ENCODE measurements around the gene ITIH4.
"Not testable (repeated sequence)": the region's sequence is repeated elsewhere in the genome, so short reads cannot be mapped to it uniquely, and the experiment has no call there.

The ITIH4 gene

DNA sequence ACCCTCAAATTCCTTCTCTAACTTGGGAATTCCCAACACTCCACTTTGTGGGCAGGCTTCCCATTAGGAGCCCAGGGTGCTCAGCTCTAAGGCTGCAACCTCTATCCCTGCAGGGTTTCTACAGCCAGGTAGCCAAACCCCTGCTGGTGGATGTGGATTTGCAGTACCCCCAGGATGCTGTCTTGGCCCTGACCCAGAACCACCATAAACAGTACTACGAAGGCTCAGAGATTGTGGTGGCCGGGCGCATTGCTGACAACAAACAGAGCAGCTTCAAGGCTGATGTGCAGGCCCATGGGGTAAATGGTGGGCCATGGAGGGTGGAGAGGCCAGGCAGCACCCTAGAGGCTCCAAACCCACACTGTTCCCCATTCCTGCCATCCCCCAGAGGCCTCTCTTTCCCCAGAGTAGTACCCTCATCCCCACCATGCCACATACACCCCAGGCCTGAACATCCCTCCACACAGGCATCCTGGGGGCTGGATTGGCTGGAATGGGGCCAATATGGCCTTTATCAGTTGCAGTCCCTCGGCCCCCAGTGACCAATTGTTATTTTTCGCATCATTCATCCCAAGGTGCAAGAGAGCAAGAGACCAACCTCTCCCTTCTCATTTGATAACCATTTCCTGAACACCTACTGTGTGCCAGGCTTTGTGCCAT, 45.4 kb downstream of the ITIH4 start:
- TF ChIP-seq POLR2A (IDR thresholded peaks at IDR 0.05; ENCODE audit: low read depth, low read length): no peak
- DNase-seq (ENCODE audit: insufficient read length, low spot score) (no peak), FAIRE-seq (no peak)

DNA sequence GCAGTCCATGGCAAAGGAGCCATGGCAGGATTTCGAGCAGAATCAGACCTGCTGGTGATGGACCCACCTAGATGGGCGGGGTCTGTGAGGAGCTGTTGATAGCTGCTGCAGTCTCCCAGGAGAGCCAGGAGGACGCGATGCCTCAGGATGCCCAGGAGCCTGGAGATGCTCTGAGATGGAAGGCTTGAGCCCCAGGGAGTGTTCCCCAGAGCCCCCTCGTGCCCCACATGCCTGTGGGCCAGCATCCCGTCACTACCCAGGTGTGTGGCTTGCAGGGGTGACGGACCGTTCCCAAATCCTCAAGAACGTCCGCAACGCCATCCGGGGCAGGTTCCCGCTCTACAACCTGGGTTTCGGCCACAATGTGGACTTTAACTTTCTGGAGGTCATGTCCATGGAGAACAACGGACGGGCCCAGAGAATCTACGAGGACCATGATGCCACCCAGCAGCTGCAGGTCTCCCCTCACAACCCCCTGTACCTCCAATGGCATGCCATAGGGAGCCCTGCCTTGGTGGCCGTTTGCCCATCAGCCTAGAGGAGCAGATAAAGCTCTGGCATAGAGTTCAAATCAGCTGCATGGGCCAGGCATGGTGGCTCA, 46.4 kb downstream of the ITIH4 start:
- no peak for TF ChIP-seq POLR2A (IDR thresholded peaks at IDR 0.05; ENCODE audit: low read depth, low read length)
- no peak for FAIRE-seq
- DNase-seq (ENCODE audit: insufficient read length, low spot score): no peak

DNA sequence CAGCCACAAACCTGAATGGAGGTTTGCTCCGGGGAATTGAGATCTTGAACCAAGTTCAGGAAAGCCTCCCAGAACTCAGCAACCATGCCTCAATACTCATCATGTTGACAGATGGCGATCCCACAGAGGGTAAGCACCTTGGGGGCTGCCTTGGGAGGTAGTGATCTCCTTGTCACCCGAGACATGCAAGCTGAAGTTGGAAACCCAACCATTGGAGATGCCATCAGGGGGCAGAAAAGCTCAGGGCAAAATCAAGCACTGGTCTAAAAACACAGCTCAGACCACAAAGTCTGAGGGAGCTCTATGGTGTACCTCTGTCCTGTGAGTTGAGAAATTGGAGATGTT, 47.3 kb downstream of the ITIH4 start:
- DNase-seq (ENCODE audit: insufficient read length, low spot score) (no peak), FAIRE-seq (no peak)
- TF ChIP-seq POLR2A (IDR thresholded peaks at IDR 0.05; ENCODE audit: low read depth, low read length): no peak

DNA sequence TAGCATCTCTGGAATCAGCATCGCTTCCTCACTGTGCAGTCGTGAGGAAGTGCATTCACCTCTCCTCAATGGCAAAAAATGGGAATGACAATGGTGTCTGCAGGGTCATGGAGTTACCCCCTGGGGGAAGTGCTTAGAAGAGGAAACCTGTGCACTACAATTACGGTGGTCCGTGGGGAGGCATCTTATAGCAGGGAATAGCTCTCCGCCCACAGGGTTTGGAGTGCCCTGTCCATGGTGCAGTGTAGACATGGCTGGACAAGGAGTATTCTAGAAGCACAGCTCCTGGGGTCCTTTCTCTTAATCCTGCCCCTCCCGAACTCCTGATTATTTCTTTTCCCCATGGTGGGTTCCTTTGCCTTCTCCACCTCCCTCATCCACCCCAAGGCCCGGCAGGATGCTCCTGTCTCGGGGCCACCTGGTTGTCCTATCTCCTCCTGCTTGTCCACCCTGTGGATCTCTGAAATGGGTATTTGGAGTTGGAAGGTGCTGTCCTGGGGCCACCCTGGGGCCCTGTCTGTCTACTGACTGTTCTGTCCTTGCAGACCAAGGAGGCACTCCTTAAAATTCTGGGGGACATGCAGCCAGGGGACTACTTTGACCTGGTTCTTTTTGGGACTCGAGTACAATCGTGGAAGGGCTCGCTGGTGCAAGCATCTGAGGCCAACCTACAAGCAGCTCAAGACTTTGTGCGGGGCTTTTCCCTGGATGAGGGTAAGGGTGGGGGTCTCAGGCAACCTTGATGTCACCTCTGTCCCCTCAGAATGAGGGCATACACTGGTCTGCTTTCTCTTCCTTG, 47.9 kb downstream of the ITIH4 start:
- FAIRE-seq (no peak), DNase-seq (ENCODE audit: insufficient read length, low spot score) (no peak)

DNA sequence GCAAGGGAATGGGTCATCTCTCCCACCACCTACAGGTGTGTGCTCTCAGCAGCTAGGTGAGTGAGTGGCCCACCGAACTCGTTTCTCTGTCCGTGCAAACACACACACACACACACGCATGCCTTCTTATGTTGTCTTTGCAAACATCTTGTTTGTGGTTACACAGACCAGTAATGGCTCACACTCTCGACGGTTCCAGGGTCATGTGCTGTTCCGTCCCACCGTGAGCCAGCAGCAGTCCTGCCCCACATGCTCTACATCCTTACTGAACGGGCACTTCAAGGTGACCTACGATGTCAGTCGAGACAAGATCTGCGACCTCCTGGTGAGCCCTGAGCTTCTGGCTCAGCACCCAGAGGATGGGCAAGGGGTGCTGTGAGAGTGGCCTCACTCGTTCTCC, 48.7 kb downstream of the ITIH4 start:
- no peak for TF ChIP-seq POLR2A (IDR thresholded peaks at IDR 0.05; ENCODE audit: low read depth, low read length)
- FAIRE-seq: no peak
- DNase-seq (ENCODE audit: insufficient read length, low spot score): no peak

More for the DNA sequence above, 47.9 kb downstream of the ITIH4 start:
- TF ChIP-seq POLR2A (IDR thresholded peaks at IDR 0.05; ENCODE audit: low read depth, low read length): no peak

DNA sequence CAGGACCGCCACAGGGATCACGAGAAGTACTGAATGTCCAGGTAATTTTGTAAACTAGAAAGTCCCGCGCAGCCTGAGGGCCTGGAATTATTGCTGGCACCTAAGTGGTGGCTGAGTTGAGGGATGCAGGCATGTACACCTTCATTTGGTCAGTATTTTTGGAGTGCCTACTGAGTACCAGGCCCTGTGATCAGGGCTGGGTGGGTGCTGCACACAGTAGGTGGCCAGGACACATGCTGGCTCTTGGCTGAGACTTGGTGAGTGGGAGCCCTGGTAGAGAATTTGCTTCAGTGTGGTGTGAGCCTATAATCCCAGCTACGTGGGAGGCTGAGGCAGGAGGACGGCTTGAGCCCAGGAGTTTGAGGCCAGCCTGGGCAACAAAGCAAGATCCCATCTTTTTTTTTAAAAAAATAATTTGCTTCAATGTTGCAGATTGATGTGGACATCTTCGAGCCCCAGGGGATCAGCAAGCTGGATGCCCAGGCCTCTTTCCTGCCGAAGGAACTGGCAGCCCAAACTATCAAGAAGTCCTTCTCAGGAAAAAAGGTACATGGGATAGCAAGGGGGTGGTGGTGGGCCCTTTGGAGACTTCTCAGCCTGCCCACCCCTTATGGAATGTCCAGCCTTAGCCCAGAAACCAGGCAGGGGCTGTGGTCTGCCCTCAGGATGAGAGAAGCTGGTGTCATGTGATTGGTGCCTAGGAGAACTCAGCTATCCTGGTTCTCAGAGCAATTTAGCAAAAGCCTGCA, 50.5 kb downstream of the ITIH4 start:
- no peak for DNase-seq (ENCODE audit: insufficient read length, low spot score)
- no peak for TF ChIP-seq POLR2A (IDR thresholded peaks at IDR 0.05; ENCODE audit: low read depth, low read length)
- no peak for FAIRE-seq

DNA sequence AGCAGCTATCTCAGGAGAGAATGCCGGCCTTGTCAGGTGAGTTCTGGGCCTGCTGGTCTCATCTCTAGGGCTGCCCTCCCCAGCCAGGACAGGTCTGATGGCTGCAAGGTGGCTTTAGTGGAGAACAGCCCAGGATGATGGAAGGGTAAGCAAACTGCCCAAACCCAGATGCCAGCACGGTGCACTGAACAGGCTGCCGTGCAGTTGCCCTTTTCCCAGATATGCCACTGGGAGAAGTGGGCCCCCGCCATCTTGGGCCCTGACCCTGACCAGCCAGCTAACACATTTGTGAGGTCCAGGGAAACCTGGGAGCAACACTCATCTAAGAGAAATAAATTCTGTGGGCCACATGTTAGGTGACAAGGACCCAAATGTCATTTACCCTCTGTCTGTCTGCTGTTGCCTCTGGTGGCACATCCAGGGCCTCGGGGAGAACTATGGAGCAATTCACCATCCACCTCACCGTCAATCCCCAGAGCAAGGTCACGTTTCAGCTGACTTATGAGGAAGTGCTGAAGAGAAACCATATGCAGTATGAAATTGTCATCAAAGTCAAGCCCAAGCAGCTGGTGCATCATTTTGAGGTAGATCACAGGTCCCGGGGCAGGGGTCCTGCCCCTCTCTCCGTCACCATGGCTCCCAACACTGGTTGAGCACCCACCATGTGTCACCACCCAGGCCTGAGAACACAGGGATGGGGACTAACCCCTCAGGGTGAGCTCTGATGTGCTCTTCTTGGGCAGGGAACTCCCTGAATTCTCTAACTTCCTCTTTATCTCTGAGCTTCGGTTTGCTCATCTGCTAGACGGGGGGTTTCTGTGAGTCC, 51.2 kb downstream of the ITIH4 start:
- FAIRE-seq (no peak), DNase-seq (ENCODE audit: insufficient read length, low spot score) (no peak)
- no peak for TF ChIP-seq POLR2A (IDR thresholded peaks at IDR 0.05; ENCODE audit: low read depth, low read length)

DNA sequence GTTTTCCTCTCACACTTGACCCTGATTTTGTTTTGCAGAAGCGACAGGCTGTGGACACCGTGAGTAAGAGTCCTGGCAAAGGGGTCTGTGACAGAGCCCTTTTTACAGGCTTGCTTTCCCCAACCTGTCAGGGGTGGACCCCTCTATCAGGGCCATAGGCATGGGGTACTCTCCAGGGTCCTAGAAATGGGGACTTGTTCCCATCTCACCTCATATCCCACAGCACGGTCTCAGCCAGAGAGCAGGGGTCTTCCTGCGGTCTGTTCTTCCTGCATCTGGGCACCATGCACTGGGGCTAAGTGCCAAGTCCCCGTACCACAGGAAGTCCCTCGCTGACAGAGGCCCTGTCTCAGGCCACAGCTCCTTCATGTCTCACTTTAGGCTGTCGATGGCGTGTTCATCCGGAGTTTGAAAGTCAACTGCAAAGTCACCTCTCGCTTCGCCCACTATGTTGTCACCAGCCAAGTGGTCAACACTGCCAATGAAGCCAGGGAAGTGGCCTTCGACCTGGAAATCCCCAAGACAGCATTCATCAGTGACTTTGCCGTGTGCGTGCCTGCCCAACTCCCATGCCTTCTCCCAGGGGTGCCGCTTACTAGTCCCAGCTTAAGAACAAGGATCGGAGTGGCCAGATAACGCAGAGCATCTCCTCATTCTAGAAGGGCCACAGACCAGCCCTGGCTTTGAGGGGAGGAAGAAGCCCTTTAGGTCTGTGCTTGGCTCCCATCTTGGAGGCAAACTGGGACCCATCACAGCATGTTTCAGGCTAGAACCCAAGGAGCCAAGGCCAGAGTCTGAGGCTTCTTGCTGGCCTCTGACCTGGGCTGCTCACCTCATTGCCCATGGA, 52.3 kb downstream of the ITIH4 start:
- TF ChIP-seq POLR2A (IDR thresholded peaks at IDR 0.05; ENCODE audit: low read depth, low read length): no peak
- FAIRE-seq (no peak), DNase-seq (ENCODE audit: insufficient read length, low spot score) (no peak)

DNA sequence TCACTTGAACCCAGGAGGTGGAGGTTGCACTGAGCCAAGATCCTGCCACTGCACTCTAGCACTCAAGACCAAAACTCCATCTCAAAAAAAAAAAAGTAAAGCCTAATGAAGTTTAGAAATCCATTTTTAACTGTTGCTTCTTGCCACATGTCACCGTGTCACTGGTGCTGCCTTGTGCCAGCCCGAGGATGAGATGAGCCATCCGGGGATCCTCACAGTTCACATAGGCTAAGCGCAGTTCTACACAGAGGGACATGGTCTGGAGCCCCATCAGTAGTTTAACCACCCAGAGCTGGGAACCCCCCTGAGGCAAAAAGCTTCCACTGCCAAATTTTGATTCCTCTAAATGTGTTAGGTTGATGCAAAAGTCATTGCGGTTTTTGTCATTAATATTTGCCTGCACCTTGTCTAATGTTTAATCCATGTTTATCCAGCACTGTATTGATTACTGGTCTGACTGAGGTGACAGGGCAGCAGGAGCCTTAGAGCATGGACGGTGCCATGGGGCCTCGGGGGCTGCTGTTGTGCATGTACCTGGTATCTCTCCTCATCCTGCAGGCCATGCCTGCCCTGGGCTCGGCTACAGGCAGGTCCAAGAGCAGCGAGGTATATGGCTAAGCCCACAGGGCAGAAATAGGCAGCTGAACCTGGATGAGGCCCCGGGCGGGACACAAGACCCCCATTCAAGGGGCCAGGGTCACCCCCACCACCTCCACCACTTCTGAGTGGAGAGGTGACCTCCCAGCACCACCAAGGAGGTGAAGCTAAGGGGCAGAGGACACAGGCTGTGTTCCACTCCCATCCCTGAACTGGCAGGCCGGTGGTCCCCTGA, 53.1 kb downstream of the ITIH4 start, which contains the start of gene ITIH1:
Gene ITIH1 (plus strand): TSS at position 473 of the 832 bp plus-strand sequence. CDS start 17 bp downstream, at position 490.
- no peak for TF ChIP-seq POLR2A (IDR thresholded peaks at IDR 0.05; ENCODE audit: low read depth, low read length)
- FAIRE-seq (no peak), DNase-seq (ENCODE audit: insufficient read length, low spot score) (no peak)

DNA sequence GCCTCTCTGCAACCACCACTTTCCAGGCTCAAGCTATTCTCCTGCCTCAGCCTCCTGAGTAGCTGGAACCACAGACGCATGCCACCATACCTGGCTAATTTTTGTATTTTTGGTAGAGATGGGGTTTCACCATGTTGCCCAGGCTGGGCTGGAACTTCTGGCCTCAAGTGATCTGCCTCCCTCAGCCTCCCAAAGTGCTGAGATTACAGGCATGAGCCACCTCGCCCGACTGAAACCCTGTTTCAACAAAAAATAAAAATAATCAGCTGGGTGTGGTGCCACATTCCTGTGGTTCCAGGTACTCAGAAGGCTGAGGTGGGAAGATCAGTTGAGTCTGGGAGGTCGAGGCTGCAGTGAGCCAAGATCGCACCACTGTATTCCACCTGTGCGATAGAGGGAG, 54.0 kb downstream of the ITIH4 start:
- not testable (repeated sequence) for FAIRE-seq; DNase-seq (ENCODE audit: insufficient read length, low spot score)

DNA sequence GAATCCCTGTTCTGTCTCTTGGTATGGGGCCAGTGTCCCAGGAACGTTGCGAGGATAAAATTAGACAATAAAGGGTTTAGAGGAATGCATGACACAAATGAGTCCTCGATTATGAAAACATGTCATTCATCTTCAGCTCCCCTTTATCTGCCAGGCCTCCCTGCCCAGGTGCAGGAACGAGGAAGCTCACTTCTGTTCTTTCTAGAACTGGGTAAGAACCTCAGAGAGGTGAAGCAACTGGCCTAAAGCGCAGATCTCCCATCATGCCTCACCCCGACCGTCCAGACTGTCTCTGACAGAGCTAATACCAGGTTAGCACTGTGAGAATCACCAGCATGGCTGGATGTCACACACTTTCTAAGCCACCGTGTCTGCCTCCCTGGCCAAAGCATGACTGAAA, 54.6 kb downstream of the ITIH4 start:
- FAIRE-seq (no peak), DNase-seq (ENCODE audit: insufficient read length, low spot score) (no peak)
- no peak for TF ChIP-seq POLR2A (IDR thresholded peaks at IDR 0.05; ENCODE audit: low read depth, low read length)

All from H54 (cell line).